ENCODE results near the gene CXCL5. TPM values are rescaled to one million over a fixed set of nuclear protein-coding genes. Genes with fewer than 3 reads are reported as not detected.

Gene CXCL5
- total RNA-seq, 3 donors from 2014 or later = 0.15 TPM; not detected in 2

DNA sequence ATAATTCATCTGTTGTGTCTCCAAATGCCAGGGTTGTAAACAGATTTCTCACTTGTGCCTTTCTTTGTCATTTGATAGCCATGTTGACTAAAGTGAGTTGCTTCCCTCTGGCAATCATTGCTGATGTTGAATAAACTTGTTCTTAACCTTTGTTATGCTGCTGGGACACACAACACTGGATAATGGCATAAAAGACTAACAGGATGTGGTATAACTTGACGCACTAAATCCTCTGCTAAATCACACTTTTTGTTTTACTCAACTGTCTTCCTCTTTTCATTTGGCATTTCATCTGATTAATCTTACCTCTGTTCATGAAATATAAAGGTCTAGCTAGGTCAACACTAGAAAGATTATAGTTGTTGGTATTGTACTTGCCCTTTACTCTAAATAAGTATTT, 17.6 kb upstream of the CXCL5 start:
- Histone ChIP-seq H3K4me3 (no peak overlapping the region), H3K27me3 (no peaks in the 10 kb centered on the region), H3K9me3 (no peaks in the 10 kb centered on the region), H3K36me3 (no peaks in the 10 kb centered on the region), H3K4me1 (no peaks in the 10 kb centered on the region), H3K27ac (no peak overlapping the region)
- no peak for DNase-seq (ENCODE audit: low spot score in 2 of 2)
- TF ChIP-seq CTCF (IDR thresholded peaks at IDR 0.05) = no peak
- no peak for TF ChIP-seq POLR2AphosphoS5 (IDR thresholded peaks at IDR 0.05)
- no peak for TF ChIP-seq POLR2A (IDR thresholded peaks at IDR 0.05)
- intact Hi-C loops (cut with DNase I; ENCODE audit: low total_unique reads) = no loop called here

DNA sequence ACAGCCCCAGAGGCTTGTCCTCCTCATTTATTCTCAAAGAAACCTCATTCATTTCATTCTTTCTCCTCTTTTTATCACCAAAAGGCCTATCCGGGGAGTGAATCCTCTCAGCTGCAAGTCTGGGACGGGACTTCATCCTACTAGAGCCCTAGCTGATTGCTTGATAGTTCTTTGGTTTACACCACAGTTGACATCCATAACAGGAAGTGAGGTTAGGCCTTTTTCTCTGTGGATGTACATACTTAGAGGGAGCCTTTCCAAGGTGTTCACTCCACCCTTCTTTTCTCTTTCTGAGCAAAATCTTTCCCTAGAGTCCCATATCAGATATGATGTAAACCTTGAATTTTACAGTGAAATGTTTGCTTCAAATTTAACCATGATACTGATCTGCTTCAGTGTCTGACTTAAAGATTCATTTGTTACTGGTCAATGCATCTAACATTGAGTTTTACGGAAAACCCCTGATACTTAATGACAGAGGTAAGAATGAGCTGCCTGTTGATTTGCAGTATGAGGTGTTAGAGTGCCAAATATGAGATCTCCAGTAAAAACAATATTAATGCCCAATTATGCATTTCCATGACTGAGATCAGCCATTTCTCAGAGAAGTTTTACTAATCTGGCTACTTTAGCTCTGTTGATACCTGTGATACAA, 16.8 kb upstream of the CXCL5 start:
- H3K9me3 ChIP-seq = no peaks in the 10 kb centered on the region
- no peak overlapping the region for H3K27ac ChIP-seq
- DNase-seq (ENCODE audit: low spot score in 2 of 2) = no peak
- no peak for TF ChIP-seq POLR2A (IDR thresholded peaks at IDR 0.05)
- no peak for TF ChIP-seq POLR2AphosphoS5 (IDR thresholded peaks at IDR 0.05)
- TF ChIP-seq CTCF (IDR thresholded peaks at IDR 0.05) = no peak
- no peaks in the 10 kb centered on the region for H3K36me3 ChIP-seq
- no peaks in the 10 kb centered on the region for H3K27me3 ChIP-seq
- H3K4me3 ChIP-seq = no peak overlapping the region
- no peaks in the 10 kb centered on the region for H3K4me1 ChIP-seq
- intact Hi-C loops (cut with DNase I; ENCODE audit: low total_unique reads) = no loop called here

- TF ChIP-seq POLR2A (IDR thresholded peaks at IDR 0.05) = no peak
- TF ChIP-seq POLR2AphosphoS5 (IDR thresholded peaks at IDR 0.05) = no peak
- no peak for TF ChIP-seq CTCF (IDR thresholded peaks at IDR 0.05)
- Histone ChIP-seq H3K27ac (no peak overlapping the region), H3K36me3 (no peaks in the 10 kb centered on the region), H3K4me3 (no peak overlapping the region), H3K27me3 (no peaks in the 10 kb centered on the region), H3K4me1 (no peaks in the 10 kb centered on the region), H3K9me3 (no peaks in the 10 kb centered on the region)
- no peak for DNase-seq (ENCODE audit: low spot score in 2 of 2)
- intact Hi-C loops (cut with DNase I; ENCODE audit: low total_unique reads) = no loop called here
Observed at GRCh38 chr4:74014332-74014731, 15.9 kb upstream of the CXCL5 start.

- Histone ChIP-seq H3K9me3 (no peaks in the 10 kb centered on the region), H3K27ac (no peak overlapping the region), H3K4me3 (no peak overlapping the region), H3K36me3 (no peaks in the 10 kb centered on the region), H3K4me1 (no peaks in the 10 kb centered on the region), H3K27me3 (no peaks in the 10 kb centered on the region)
- intact Hi-C loops (cut with DNase I; ENCODE audit: low total_unique reads) = no loop called here
- DNase-seq (ENCODE audit: low spot score in 2 of 2) = no peak
- TF ChIP-seq CTCF (IDR thresholded peaks at IDR 0.05) = no peak
- no peak for TF ChIP-seq POLR2A (IDR thresholded peaks at IDR 0.05)
- TF ChIP-seq POLR2AphosphoS5 (IDR thresholded peaks at IDR 0.05) = no peak
Observed at GRCh38 chr4:74013264-74013663, 14.8 kb upstream of the CXCL5 start.

GRCh38 chr4:74012130-74012529, 13.7 kb upstream of the CXCL5 start:
- no peaks in the 10 kb centered on the region for H3K27me3 ChIP-seq
- H3K4me1 ChIP-seq = no peaks in the 10 kb centered on the region
- TF ChIP-seq CTCF (IDR thresholded peaks at IDR 0.05) = no peak
- TF ChIP-seq POLR2AphosphoS5 (IDR thresholded peaks at IDR 0.05) = no peak
- no peak for TF ChIP-seq POLR2A (IDR thresholded peaks at IDR 0.05)
- no peak for DNase-seq (ENCODE audit: low spot score in 2 of 2)
- H3K4me3 ChIP-seq = no peak overlapping the region
- H3K27ac ChIP-seq = no peak overlapping the region
- intact Hi-C loops (cut with DNase I; ENCODE audit: low total_unique reads) = no loop called here
- no peaks in the 10 kb centered on the region for H3K36me3 ChIP-seq
- no peaks in the 10 kb centered on the region for H3K9me3 ChIP-seq

Measured in breast epithelium (tissue), 4 donors.